ENCODE measurements around the gene TSPOAP1.

The TSPOAP1 gene

DNA sequence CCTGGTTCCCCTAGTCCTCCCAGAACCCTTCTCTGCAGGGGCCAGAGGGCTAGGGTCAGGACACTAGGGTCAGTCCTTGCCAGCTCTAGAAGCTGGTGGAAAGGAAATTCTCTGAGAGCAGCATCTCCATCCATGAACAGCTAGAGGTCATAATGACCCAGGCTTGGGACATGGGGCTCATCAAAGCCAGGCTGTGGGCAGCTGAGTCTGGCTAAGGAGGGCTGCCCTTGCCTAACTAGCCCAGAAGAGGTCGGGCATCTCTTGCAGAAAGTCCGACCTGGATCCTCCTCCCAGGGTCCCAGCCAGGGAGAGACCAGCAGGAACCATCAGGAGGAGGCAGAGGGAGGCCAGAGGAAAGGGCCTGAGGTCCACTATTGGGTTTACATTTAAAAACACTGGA, 52.2 kb downstream of the TSPOAP1 start:
- DNase-seq: no peak

DNA sequence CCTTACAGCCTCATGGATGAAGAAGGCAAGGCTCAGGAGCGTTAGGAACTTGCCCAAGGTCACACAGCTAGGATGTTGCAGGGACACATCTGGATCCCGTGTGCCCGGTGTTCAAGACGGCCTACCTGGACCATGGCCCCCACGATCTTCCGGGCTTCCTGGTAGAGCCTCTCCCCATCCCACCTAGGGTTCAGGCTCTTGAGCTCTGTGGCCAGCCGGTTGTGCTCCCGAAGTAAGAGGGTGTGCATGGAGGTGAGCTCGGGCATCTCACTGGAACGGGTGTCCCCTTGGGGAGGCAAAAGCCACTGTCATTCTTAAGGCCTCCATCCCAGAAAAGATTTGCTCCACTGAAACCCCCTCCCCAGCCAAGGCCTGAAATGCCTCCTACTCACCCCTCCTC, 53.2 kb downstream of the TSPOAP1 start:
- no peak for DNase-seq

DNA sequence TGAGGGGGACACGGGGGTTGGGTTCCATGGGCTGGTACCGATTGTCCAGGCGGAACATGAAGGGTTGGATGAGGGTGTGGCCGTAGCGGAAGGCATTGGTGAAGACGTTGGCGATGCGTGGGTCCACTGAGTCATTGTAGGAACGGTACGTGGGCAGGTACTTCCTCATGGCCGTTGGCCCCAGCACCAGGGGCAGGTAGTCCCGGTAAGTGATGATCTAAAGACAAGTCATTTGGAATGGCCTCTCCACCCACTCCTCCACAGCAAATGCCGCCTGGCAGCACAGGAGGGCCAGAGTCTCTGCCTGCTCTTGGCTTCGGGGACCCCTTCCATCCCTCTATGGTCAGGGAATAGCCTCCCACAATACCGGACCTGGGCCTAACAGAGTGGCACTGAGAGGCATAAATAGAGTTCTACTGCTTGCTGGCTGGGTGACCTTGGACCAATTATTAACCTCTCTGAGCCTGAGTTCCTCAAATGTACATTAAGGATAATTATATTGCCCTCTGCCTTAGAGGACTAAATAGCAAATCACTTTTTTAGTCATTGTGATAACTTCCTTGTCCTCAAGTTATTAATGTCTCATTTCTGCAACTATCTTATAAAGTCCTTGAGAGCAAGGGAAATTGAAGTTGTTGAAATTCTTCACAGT, 55.0 kb downstream of the TSPOAP1 start:
- no peak for DNase-seq

DNA sequence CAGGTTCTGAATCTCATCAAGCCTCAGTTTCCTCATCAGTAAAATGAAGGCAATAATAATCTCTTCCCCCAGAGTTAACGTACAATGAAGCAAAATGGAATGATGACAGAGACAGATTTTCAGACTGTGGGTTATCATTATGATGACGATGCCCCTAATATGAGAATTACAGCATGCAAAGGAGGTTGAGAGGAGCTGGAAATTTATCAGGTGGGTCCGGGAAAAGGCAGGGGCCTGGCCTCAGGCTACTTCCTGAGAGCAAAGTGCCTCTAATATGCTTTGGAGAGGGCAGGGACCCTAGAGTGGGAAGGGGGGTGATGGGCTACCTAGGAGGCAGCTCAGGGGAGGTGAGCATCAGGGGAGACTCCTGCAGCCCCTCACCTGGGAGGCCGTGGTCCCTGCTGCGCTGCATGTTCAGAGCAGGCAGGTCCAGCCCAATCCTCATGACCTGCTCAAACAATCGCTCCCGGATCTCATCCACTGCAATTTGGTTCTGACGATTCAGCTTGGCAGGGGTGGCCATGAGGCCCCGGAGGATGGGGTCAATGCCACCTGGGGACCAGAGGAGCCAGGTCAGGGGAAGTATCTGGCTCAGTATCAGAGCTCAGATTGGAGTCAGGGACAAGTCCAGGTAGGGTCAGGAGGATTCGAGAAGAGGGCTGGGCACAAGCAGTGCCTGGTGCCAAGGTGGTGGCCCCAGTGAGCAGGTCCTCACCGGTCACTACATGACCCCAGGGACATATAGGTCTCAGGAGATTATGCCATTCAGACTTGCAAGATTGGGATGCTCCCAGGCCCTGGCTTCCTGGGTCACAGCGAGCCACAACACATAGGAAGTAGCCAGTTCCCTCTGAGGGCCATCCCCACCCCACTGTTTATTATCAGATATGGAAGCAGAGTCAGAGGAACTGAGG, 56.0 kb downstream of the TSPOAP1 start:
- DNase-seq: no peak

DNA sequence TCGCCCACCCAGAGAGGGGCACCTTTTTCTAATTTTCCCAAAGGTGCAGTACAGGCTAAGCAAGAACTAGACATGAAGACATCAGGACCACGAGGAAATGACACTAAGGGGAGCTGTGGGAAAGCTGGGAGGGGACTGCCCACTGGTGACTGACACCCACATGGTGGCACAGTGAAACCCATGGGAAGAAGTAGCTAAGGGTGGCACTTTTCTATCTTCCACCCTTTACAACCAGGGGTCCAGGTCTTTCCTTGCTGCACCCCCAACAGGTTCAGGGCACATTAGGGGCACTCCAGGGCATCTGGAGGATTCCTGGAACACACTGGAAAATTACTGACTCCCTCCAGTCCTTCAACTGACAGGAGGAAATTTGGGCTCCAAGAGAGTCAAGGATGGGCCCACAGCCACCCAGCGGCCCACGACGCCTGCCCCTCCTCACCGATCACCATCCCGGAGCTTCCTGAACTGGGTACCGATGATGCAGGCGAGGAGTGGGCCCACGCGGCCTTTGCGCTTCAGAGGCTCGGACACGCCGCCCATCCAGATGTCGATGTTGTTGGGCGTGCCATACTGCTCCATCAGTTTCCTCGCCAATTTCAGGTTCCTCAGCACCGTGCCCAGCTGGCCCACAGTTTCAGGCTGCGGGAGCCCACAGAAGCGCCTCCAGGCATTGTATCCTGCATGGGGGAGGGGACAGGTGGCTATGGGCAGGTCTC, 57.2 kb downstream of the TSPOAP1 start:
- DNase-seq: no peak

DNA sequence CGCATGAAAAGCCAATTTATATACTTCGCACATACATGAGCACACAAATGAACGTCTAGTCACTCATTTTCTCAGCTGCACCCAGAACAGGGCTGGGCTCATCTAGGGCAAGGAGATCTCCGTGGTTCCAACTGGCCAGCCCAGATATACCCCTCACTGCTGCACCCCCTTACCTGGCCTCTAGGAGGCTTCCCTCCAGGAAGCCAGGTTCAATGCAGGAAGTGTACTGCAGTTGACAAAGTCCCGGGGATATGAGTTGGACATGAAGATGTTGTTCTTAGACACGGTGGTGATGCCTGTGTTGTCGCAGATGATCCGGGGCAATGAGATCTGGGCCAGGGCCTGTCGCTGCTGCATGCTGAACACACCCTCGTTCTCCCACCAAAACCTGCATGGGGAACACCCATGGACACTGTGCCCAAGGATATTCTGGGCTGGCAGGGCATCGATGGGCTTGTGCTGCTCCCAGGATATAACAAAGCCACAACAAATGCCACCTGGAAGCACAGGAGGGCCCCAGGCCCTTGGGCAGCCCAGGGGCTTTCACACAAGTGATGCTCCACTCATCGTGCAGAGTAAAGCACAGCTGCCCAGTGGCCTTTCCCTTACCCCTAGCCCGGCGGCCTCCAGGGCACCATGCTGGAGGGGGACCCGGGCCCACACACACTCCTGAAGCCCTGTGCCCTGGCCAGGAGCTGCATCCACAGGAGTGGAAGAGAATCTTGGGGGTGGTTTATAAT, 57.9 kb downstream of the TSPOAP1 start:
- no peak for DNase-seq

DNA sequence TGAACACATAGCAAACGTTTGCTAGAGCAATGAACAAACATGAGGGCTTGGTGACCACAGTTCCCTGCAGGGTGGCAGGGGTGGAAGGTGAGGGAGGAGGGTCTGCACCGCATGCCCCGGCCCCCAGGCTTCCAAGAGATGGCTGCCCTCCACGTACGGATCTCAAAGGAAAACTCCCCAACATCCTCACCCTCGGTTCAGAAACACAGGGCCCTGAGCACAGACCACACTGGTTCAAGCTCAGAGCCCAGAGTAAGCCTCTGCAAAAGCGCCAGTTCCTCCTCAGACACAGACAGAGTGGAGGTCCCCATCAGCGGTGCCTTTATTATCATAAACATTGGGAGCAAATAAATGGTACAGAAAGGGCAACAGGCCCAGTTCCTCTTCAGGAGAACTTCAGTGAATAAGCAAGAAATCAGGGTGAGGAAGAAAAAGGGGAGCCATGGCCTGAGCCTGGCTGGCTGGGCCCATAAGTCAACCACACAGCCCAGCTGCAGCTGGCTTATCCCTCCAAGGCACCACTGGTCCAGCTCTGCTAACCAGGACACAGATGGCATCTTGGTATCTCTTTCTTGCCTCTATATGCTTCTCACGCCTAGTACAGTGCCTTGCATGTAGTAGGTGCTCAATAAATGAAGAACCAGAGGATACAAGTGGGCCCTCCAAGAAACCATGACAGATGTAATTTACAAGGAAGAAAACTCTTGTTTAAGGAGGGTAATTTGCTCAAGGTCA, 58.9 kb downstream of the TSPOAP1 start:
- no peak for DNase-seq

DNA sequence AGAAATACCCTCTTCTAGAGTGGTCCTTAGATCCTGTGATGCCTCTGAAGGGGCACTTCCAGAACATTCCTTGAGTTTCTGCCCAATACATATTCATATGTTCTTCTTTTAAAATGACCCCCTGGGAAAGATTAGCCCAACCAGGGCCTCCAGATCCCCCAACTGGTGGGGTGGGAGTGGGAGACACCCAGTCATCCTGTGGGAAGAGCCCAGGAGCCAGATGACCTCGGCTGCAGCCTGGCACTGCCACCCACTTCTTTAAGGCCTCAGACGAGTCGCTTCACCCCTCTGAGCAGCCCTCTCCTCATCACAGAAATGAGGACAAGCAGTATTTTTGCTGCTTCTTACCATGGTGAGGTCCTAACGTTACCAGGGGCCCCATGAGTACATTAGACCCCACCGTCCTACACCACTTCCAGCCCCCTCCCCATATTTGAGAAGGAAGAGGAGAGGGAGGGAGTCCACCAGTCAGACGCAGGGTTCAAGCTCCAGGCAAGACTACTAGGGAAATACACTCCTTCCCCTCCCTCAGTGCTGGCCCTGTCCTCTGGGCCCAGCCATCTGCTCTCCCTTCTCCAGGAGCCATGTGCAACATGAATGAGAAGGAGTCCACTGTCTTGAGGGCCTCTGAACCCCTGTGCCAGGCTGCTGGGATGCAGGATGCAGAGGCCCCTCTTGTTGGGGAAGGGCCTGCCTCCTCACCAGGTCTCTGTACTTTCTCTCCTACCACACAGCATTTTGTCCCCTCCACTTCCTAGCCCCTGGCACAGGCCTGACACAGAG, 59.6 kb downstream of the TSPOAP1 start:
- DNase-seq: no peak

DNA sequence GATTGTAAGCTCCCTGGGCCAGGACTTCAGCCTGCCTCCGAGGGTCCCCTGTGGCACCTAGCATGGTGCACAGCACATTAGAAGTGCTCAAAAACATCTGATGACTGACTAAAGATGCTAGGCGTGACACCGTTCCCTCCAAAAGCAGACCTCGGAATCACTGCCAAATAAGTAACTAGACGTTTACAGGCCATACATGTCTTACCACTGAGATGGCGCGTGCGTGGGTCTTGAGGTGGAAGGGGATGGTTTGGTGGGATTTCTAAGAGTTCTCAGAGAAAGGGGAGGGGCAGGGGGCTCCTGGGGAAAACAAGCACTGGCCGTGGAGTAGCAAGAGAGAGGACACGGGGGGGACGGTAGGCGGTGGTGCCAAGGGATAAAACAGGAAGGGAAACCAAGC, 60.3 kb downstream of the TSPOAP1 start:
- DNase-seq: no peak

DNA sequence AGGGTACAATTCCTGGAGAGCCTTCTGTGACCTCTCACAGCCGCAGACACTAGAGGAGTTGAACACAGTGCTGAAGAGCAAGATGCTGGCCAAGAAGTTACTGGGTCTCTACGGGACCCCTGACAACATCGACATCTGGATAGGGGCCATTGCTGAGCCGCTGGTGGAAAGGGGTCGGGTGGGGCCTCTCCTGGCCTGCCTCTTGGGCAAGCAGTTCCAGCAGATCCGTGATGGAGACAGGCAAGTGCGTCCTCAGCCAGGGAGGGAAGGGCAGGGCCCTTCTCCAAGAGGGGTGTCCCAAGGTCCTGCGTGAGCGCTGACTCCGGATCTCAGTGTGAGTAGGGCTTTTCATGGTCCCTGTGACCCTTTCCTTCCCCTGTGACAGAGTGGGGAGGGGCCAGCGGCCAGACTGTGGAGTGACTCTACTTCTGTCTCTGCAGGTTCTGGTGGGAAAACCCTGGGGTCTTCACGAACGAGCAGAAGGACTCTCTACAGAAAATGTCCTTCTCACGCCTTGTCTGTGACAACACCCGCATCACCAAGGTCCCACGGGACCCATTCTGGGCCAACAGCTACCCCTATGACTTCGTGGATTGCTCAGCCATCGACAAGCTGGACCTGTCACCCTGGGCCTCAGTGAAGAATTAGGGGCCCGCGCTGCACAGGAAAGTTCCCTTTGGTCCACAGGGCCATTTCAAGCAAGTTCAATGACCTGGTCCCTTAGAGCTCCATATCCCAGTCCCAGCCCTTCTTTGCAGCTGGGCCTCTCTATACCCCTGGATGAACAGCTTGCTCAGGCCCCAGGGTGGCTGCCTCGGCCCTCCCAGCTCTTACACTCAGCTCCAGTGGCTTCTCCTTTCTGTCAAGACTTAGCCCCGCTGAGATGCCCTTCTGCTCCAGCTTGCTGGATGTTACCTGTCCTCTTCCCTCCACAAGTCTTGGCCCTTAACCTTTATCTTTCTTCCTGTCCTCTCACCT, 61.0 kb downstream of the TSPOAP1 start:
- DNase-seq: no peak

DNA sequence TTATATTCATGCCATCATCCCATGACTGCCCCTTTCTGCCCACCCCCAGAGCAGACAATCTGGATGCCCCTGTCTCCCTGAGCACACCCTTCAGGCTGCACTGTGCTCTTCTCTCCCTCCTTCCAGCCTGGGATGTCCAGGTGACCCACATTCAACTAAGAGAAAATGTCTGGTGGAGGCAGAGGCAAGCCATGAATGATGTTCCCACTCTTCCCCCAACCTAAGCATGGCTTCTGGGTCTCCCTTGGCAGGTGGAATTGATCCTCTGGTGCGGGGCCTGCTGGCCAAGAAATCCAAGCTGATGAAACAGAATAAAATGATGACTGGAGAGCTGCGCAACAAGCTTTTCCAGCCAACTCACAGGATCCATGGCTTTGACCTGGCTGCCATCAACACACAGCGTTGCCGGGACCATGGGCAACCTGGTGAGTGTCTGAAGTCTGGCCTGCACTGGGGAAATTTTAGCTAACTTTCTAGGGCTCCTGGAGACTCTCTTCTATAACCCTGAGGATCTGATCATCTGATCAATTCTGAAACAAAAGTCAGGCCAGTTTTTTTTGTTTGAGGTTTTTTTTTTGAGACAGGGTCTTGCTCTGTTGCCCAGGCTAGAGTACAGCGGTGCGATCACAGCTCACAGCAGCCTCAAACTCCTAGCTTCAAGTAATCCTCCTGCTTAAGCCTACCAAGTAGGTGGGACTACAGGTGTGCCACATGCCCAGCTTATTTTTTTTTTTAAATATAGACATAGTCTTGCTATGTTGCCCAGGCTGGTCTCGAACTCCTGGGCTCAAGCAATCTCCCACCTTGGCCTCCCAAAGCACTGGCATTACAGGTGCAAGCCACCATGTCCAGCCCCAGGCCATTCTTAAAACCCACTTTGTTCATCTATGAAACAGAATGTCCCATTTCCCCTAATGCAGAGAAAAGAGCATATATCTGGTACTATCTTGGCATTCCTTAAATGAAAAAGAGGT, 62.4 kb downstream of the TSPOAP1 start:
- no peak for DNase-seq

DNA sequence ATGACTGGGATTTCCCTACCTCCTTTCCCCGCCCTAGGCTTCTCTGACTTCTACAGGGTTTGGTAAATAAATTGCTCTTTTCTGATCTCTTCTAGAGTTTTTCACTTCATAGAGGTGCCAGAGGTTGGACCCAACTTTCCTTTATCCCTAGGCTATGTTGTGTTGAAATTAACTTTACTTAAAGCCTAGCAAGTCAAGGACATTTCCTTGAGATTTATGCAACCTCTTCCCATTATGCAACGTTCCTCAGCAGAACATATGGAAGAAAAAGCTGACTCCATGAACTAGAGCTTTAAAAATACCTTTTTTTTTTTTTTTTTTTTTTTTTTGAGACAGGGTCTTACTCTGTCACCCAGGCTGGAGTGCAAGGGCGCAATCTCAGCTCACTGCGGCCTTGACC, 63.3 kb downstream of the TSPOAP1 start:
- no peak for DNase-seq

DNA sequence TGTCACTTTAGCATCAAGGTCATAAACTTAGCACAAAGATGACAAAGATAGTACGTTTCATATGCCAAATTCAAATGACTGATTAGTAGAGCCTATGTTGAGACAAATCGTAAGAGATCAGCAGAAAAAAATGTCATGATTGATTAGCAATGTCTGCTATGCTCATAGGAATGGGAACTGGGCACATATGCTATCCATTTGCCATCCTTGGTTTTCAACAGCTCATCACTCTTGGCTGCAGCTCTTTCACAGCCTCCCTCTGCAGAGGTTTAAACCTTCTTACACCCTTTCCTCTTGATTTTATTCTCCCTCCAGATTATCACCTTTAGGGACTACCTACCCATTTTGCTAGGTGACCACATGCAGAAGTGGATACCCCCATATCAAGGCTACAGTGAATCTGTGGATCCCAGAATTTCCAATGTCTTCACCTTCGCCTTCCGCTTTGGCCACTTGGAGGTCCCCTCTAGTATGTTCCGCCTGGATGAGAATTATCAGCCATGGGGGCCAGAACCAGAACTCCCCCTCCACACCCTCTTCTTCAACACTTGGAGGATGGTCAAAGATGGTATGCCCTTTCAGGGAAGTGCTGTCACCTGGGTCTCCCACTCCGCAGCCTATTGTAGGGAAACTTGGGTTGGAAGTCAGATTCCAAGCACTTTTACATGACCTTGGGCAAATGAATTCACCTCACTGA, 64.0 kb downstream of the TSPOAP1 start:
- DNase-seq: no peak

DNA sequence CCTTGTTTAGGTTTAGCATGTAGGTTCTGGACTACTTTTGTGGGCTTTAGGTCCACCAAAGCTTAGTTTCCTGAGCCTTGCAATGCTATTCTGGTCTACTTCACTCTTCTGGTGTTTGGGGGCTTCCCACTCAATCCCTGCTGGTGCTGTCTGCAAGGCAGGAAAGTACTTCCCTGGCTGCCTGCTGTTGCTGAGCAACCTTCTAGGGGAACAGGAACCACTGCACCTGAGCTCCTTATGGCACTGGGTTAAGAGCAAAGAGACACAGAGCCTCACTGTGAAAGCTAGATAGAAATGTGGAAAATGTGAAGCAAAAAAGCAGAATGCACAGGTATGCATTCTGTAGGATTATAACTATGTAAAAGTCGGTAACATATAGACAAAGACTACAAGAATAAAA, 64.8 kb downstream of the TSPOAP1 start:
- no peak for DNase-seq

DNA sequence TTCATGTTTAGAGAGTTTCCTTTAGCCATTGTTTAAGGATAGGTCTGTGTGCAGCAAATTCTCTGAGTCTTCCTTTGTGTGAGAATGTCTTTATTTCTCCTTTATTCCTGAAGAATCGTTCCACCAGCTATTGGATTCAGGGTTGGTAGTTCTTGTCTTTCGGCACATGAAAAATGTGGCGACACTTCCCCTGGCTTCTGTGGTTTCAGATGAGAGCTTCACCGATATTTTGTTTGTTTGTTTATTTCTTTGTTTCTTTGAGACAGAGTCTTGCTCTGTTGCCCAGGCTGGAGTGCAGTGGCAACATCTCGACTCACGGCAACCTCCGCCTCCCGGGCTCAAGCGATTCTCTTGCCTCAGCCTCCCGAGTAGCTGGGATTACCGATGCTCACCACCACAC, 66.4 kb downstream of the TSPOAP1 start:
- no peak for DNase-seq

DNA sequence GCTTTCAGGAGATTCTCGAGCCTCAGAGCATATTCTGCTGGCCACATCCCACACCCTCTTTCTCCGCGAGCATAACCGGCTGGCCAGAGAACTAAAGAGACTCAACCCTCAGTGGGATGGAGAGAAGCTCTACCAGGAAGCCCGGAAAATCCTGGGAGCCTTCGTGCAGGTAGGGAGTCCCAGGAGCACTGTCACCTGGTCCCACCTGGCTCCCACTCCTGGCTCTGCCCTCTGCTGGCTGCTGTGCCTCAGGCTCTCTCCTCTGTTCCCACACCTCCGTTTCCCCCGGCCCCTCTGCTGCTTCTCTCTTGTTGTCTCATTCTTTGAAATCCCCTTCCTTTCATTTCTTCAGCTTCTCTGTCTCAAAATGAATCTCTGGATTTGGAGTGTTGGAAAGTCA, 73.8 kb downstream of the TSPOAP1 start:
- DNase-seq: no peak

DNA sequence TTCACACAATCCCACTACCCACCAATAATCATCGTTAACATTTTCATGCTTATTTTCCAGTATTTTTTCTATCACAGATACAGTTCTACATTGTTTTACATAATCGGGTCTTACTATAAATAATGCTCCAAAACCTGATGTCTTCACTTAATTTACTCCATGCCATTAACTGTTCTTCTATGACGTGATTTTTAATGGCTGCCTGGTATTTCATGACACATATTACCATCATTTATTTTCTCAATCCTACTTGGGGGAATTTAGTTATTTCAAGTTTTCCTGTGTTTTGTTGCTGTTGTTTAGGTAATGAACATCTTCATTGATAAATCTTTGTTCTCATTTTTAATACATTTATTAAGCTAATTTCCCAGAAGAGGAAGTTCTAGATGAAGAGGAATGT, 75.5 kb downstream of the TSPOAP1 start:
- no peak for DNase-seq

DNA sequence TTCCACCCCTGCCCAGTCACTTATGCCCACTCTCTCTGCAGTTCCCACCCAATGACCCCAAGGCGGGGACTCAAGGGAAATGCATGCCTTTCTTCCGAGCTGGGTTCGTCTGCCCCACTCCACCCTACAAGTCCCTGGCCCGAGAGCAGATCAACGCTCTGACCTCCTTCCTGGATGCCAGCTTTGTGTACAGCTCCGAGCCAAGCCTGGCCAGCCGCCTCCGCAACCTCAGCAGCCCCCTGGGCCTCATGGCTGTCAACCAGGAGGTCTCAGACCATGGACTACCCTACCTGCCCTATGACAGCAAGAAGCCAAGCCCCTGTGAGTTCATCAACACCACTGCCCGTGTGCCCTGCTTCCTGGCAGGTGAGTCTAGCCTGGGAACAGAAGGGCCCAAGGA, 76.5 kb downstream of the TSPOAP1 start:
- no peak for DNase-seq
